Endodermal cell (in vitro differentiated cells): Measurements from ENCODE around the gene PTPRU. TPM values are rescaled to one million over a fixed set of nuclear protein-coding genes. Genes with fewer than 3 reads are reported as not detected.

Source experiments
- DNase-seq: peaks from one replicate; pipeline ENCODE4 v3.0.0-alpha.2; 2017
- H3K27ac ChIP-seq: 2 replicates; pipeline ENCODE4 v1.5.1; 2013; ENCODE audit warnings: mild to moderate bottlenecking, low read depth, low read length, moderate library complexity
- H3K27me3 ChIP-seq: 2 replicates; pipeline ENCODE4 v1.6.1; 2013; ENCODE audit warnings: mild to moderate bottlenecking, low read length, moderate library complexity; ENCODE audit not compliant: insufficient read depth, control insufficient read depth, poor library complexity, severe bottlenecking
- H3K36me3 ChIP-seq: 2 replicates; pipeline ENCODE4 v1.7.0; 2013; ENCODE audit warnings: mild to moderate bottlenecking, low read length, moderate library complexity; ENCODE audit not compliant: control insufficient read depth, insufficient read depth
- H3K4me1 ChIP-seq: one replicate; pipeline ENCODE4 v1.7.0; 2013; ENCODE audit warnings: low read length; ENCODE audit not compliant: control insufficient read depth, insufficient read depth
- H3K4me3 ChIP-seq: 2 replicates; pipeline ENCODE4 v1.5.1; 2013; ENCODE audit warnings: mild to moderate bottlenecking, low read length, moderate library complexity
- H3K9ac ChIP-seq: 2 replicates; pipeline ENCODE4 v1.6.1; 2013; ENCODE audit warnings: mild to moderate bottlenecking, low read length, moderate library complexity; ENCODE audit not compliant: poor library complexity, severe bottlenecking; ENCODE audit errors: extremely low read depth
- H3K9me3 ChIP-seq: 2 replicates; pipeline ENCODE4 v1.6.1; 2013; ENCODE audit warnings: mild to moderate bottlenecking, low read length, moderate library complexity; ENCODE audit not compliant: control insufficient read depth
- H3K27ac Mint-ChIP-seq: 2 replicates; pipeline ENCODE4 v1.8.0; 2020; ENCODE audit warnings: mixed read lengths
- H3K27me3 Mint-ChIP-seq: 2 replicates; pipeline ENCODE4 v1.8.0; 2021; ENCODE audit warnings: mild to moderate bottlenecking, mixed read lengths; ENCODE audit not compliant: insufficient read depth
- H3K36me3 Mint-ChIP-seq: 2 replicates; pipeline ENCODE4 v1.8.0; 2020; ENCODE audit warnings: low read depth, mixed read lengths
- H3K4me1 Mint-ChIP-seq: 2 replicates; pipeline ENCODE4 v1.8.0; 2020; ENCODE audit warnings: mixed read lengths
- H3K4me3 Mint-ChIP-seq: 2 replicates; pipeline ENCODE4 v1.8.0; 2020; ENCODE audit warnings: mild to moderate bottlenecking, moderate library complexity, mixed read lengths
- H3K9me3 Mint-ChIP-seq: 2 replicates; pipeline ENCODE4 v1.8.0; 2020; ENCODE audit warnings: mild to moderate bottlenecking, mixed read lengths
- CTCF ChIP-seq: fragments of 200-600 bp; sonication (generic); conservative IDR thresholded peaks from 2 replicates; pipeline ENCODE4 v1.5.0; 2021; ENCODE audit warnings: antibody characterized with exemption, mild to moderate bottlenecking
- WGBS, 2 experiments: methylation state at CpG; one replicate each; pipeline versions ENCODE4 v1.1.5 to v1.1.7; 2013; ENCODE audit warnings: missing lambda C conversion rate in 2 of 2, mixed read lengths in 1 of 2; ENCODE audit not compliant: insufficient coverage in 1 of 2, insufficient read length in 1 of 2; 5-methylcytosine and 5-hydroxymethylcytosine counted together
- total RNA-seq, 2 donors: library from RNA; stranded (reverse); fragmentation: NEBNext Ultra II Directional in 1 of 2; extraction: Animal tissue kit (Norgen Biotek cat#: 25700) in 1 of 2; gene quantifications; 2 replicates in 1 of 2; 3 replicates in 1 of 2; pipeline ENCODE4 v1.2.1, GENCODE V29; 2021

The PTPRU gene
- total RNA-seq, 2 donors from 2014 or later: 49.8 to 73.1 TPM

GRCh38 chr1:29327223-29327935, 91.1 kb downstream of the PTPRU start:
- no peak for TF ChIP-seq CTCF
- Histone ChIP-seq H3K27me3 (no peaks in the 10 kb centered on the region), H3K36me3 (peaks cover 4% of the 10 kb centered on the region), H3K4me3 (no peak overlapping the region), H3K9ac (no peak overlapping the region), H3K4me1 (no peaks in the 10 kb centered on the region), H3K27ac (no peak overlapping the region), H3K9me3 (no peaks in the 10 kb centered on the region)
- H3K27me3 Mint-ChIP-seq: peaks cover 4% of the 10 kb centered on the region
- H3K4me3 Mint-ChIP-seq: no peak overlapping the region
- WGBS, 2 experiments: 92 to 96% methylated on average over 5 to 9 of the region's 9 CpGs
- peaks cover 16% of the 10 kb centered on the region for H3K36me3 Mint-ChIP-seq
- peaks cover 3% of the 10 kb centered on the region for H3K9me3 Mint-ChIP-seq
- H3K4me1 Mint-ChIP-seq: peaks cover 4% of the 10 kb centered on the region
- H3K27ac Mint-ChIP-seq: no peak overlapping the region
- DNase-seq: no peak

- no peak for DNase-seq
- no peak overlapping the region for H3K4me3 Mint-ChIP-seq
- no peaks in the 10 kb centered on the region for H3K27me3 ChIP-seq
- no peak overlapping the region for H3K27ac ChIP-seq
- peaks cover 4% of the 10 kb centered on the region for H3K27me3 Mint-ChIP-seq
- H3K36me3 Mint-ChIP-seq: peaks cover 14% of the 10 kb centered on the region
- H3K27ac Mint-ChIP-seq: no peak overlapping the region
- H3K9ac ChIP-seq: no peak overlapping the region
- 91 to 94% methylated on average over 9 of the region's 9 CpGs for WGBS, 2 experiments
- H3K36me3 ChIP-seq: peaks cover 4% of the 10 kb centered on the region
- H3K4me1 ChIP-seq: peaks cover 2% of the 10 kb centered on the region
- H3K9me3 Mint-ChIP-seq: peaks cover 3% of the 10 kb centered on the region
- no peak overlapping the region for H3K4me3 ChIP-seq
- TF ChIP-seq CTCF: no peak
- H3K9me3 ChIP-seq: no peaks in the 10 kb centered on the region
- peaks cover 8% of the 10 kb centered on the region for H3K4me1 Mint-ChIP-seq
Observed at GRCh38 chr1:29329022-29329775, 92.9 kb downstream of the PTPRU start.

GRCh38 chr1:29330089-29330488, 93.8 kb downstream of the PTPRU start:
- H3K27me3 Mint-ChIP-seq: peaks cover 6% of the 10 kb centered on the region
- peaks cover 4% of the 10 kb centered on the region for H3K36me3 ChIP-seq
- no peak overlapping the region for H3K4me3 ChIP-seq
- DNase-seq: no peak
- H3K36me3 Mint-ChIP-seq: peaks cover 12% of the 10 kb centered on the region
- no peak overlapping the region for H3K4me3 Mint-ChIP-seq
- TF ChIP-seq CTCF: no peak
- no peak overlapping the region for H3K9ac ChIP-seq
- no peaks in the 10 kb centered on the region for H3K9me3 ChIP-seq
- peaks cover 3% of the 10 kb centered on the region for H3K9me3 Mint-ChIP-seq
- H3K27ac Mint-ChIP-seq: no peak overlapping the region
- H3K4me1 Mint-ChIP-seq: peaks cover 5% of the 10 kb centered on the region
- peaks cover 2% of the 10 kb centered on the region for H3K4me1 ChIP-seq
- whole genome bisulfite sequencing, 2 experiments: 91 to 93% methylated on average over 2 of the region's 2 CpGs
- no peaks in the 10 kb centered on the region for H3K27me3 ChIP-seq
- no peak overlapping the region for H3K27ac ChIP-seq
